ENCODE data around the gene GBP1. TPM values are rescaled to one million over a fixed set of nuclear protein-coding genes. Genes with fewer than 3 reads are reported as not detected.
"Not testable (repeated sequence)": the region's sequence is repeated elsewhere in the genome, so short reads cannot be mapped to it uniquely, and the experiment has no call there.

Gene GBP1
- total RNA-seq, 1 donor from 2014 or later: 6.1 TPM

DNA sequence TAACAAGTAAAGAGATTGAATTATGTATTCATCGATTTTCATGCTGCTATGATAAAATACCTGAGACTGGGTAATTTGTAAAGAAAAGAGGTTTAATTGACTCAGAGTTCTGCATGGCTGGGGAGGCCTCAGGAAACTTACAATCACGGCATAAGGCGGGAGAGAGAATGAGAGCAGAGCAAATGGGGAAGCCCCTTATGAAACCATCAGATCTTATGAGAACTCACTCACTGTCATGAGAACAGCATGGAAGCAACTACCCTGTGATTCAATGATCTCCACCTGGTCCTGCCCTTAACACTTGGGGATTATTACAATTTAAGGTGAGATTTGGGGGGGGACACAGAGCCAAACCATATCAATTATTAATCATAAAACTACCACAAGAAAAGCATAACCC lies 39.1 kb downstream of the GBP1 start:
- DNase-seq: no peak
- intact Hi-C loops (cut with micrococcal nuclease): no loop called here
- no peak for ATAC-seq

DNA sequence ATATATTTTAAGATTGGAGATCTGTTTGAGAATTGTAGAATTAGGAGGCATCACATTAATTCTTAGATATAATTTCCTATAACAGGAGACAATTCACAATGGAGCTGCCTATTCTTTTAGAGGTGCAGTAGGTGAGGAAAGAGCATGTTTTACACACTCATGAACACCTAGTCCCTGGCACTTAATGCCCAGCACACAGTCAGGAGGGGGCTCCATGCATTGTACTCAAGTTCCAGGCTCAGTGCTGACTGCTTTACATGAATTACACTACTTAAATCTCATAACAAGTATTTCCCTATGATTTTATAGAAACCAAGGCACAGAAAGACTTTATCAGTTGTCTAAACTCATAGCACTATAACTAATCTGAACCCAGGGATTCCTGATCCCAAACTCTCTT lies 42.0 kb downstream of the GBP1 start:
- no peak for DNase-seq
- intact Hi-C loops (cut with micrococcal nuclease): no loop called here
- ATAC-seq: no peak

DNA sequence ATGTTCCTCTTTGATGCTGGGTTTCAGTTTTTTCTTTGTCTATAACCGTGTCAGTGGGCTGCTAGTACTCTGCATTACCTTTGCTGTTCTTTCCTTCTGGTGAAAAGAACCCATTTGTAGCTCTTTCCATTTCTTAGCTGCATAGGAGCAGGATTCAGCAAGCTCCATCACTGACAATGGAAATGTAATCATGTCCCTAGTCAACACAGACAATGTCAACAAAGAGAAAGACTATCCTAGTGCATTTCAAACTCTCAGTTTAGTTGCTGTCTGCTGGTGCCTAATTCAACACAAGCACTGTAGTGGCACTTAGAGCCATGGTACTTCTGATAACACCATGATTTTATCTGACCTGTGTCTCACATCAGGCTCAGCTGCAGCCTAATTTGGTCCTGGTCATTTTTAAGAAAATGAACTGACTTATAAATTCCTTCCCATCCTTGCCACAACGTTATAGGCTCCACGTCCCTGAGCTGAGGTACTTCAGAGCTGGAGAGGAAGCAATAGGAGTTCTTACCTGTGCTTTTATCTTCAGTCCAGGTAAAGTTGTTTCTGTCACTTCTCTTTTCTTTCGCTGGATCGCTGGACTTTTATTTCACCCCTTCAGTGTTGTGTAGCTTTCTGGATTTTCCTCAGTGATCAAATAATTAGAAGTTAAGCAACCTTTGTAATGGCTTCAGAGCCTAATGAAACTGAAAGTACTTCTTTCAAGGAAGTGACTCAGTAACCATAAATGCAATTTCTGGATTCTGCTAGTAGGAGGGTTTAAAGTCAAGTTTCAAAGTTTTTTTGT lies 42.6 kb downstream of the GBP1 start, which contains the start of gene GBP3:
GBP3 (minus strand) TSS at position 700 of the 793 bp plus-strand sequence. CDS start 2,145 bp downstream, outside the sequence.
- no peak for DNase-seq
- intact Hi-C loops (cut with micrococcal nuclease): no loop called here
- peak; percentile 81 for ATAC-seq

DNA sequence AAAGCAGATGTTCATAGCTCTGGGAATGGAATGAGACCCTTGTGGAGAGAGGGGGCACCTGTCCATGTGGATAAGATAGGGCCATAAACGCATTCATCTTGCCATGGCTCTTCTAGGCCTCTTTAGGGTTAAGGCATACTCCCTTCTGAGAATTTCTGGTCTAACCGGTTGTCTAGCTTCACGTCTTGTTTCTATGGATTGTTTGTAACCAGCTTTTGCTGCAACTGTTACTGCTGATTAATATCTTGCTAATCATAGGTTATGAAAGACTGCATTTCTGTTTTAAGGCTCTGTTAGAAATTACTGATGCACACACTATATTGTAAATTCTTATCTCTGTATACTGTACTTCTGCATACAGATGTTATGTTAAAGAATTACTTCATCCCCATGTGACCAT lies 46.7 kb downstream of the GBP1 start:
- DNase-seq; intact Hi-C loops (cut with micrococcal nuclease); ATAC-seq: not testable (repeated sequence)

DNA sequence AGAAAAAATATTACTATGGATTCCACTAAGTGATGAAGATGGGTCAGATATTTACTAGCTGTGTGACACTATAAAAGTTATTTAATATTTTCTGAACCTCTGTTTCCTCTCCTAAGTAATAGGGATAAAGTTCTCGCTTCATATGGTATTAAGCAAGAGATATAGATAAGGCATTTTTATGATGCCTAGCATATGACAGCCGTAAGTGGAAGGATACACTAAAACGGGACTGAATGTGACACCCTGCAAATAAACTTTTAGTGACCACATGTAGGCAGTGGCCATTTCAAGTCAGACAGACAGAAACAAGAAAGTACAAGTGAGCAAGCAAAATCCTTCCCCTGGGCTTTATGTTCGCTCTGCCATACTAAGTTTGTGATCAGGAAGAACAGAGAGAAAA lies 56.5 kb downstream of the GBP1 start:
- ATAC-seq (no peak), DNase-seq (no peak)
- intact Hi-C loops (cut with micrococcal nuclease): no loop called here

DNA sequence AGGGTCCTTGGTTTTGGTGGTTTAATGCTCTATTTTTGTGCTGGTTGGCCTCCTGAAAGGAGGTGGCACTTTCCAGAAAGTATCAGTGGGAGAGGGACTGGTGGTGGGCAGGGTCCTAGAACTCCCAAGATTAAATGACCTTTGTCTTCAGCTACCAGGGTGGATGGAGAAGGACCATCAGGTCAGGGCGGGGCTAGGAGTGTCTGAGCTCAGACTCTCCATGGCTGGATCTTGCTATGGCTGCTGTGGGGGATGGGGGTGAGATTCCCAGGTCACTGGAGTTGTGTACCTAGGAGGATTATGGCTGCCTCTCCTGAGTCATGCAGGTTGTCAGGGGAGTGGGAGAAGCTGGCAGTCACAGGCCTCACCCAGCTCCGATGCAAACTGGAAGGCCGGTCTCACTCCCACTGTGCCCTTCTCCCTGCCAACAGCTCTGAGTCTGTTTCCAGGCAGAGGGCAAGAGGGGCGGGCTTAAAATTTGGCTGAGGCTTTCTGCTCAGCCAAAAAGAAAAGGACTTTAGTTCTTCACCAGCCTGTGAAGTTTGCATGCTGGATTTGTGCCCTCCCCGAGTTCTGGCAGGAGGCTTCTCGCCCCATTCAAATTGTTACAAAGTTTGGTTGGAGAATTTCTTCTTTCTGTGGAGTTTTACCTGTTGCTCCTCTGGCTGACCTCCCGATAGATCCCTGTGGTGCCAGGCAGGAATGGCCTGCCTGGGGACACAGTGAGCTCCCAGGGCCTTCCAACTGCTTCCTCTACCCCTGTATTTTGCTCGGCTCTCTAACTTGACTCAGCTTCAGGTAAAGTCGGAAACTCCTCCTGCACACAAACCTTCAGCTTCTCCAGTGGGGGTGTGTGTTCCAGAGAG lies 59.5 kb downstream of the GBP1 start:
- ATAC-seq (no peak), DNase-seq (no peak)
- intact Hi-C loops (cut with micrococcal nuclease): no loop called here

Other genes starting within 250 kb of the GBP1 start
- gene GTF2B, start 173.6 kb downstream of the GBP1 start, total RNA-seq: 13.3 TPM
- gene KYAT3, start 72.6 kb downstream of the GBP1 start, total RNA-seq: 6.0 TPM
- gene RBMXL1, start 72.6 kb downstream of the GBP1 start, total RNA-seq: 10.0 TPM
- 7.4 TPM for gene GBP3, start 42.3 kb downstream of the GBP1 start, total RNA-seq
- 12.2 TPM for gene GBP2, start 60.9 kb upstream of the GBP1 start, total RNA-seq
- gene GBP7, start 110.8 kb upstream of the GBP1 start, total RNA-seq: not detected
- 8.8 TPM for gene GBP4, start 133.7 kb upstream of the GBP1 start, total RNA-seq
- gene GBP5, start 207.7 kb upstream of the GBP1 start, total RNA-seq: 0.99 TPM